Adipocyte (in vitro differentiated cells): ENCODE data around the gene BMAL2.

Source experiments
- DNase-seq: peaks from one replicate; pipeline ENCODE4 v3.0.0-alpha.2; 2015; ENCODE audit warnings: low read depth
- H3K27me3 ChIP-seq: replicated peaks from 2 replicates; pipeline ENCODE4 v1.7.0; 2013; ENCODE audit warnings: mild to moderate bottlenecking, low read length, moderate library complexity; ENCODE audit not compliant: control insufficient read depth, insufficient read depth
- H3K36me3 ChIP-seq: 2 replicates; pipeline ENCODE4 v1.7.0; 2013; ENCODE audit warnings: low read length, mild to moderate bottlenecking, moderate library complexity; ENCODE audit not compliant: control insufficient read depth, insufficient read depth, severe bottlenecking
- H3K4me1 ChIP-seq: 2 replicates; pipeline ENCODE4 v1.7.0; 2013; ENCODE audit warnings: mild to moderate bottlenecking, low read length, moderate library complexity; ENCODE audit not compliant: control insufficient read depth, insufficient read depth
- H3K4me3 ChIP-seq: 2 replicates; pipeline ENCODE4 v1.7.0; 2013; ENCODE audit warnings: mild to moderate bottlenecking, low read length, moderate library complexity
- H3K9ac ChIP-seq: 2 replicates; pipeline ENCODE4 v1.7.0; 2013; ENCODE audit warnings: mild to moderate bottlenecking, low read length, moderate library complexity
- H3K9me3 ChIP-seq: 2 replicates; pipeline ENCODE4 v1.7.0; 2013; ENCODE audit warnings: mild to moderate bottlenecking, low read length, moderate library complexity; ENCODE audit not compliant: control insufficient read depth

BMAL2 gene

GRCh38 chr12:27332714-27333402 is at the start of gene BMAL2:
TSS of gene BMAL2 (plus strand) at chr12:27332836. CDS start at chr12:27333073, 237 bp downstream.
- peak; percentile 74 for DNase-seq
- H3K4me1 ChIP-seq, result peaks cover 23% of the 10 kb centered on the region
- no peaks in the 10 kb centered on the region for H3K9me3 ChIP-seq
- H3K4me3 ChIP-seq, result peak within 1 kb of the TSS; percentile 84
- peak within 1 kb of the TSS; percentile 81 for H3K9ac ChIP-seq
- no peaks in the 10 kb centered on the region for H3K27me3 ChIP-seq
- H3K36me3 ChIP-seq, result peaks cover 3% of the 10 kb centered on the region

GRCh38 chr12:27284021-27284420 is 48.6 kb upstream of the BMAL2 start:
- no peaks in the 10 kb centered on the region for H3K27me3 ChIP-seq

GRCh38 chr12:27284751-27285150 is 47.9 kb upstream of the BMAL2 start:
- Histone ChIP-seq H3K9me3 (no peaks in the 10 kb centered on the region), H3K4me1 (peaks cover 39% of the 10 kb centered on the region), H3K9ac (peak overlapping the region; percentile 49), H3K36me3 (peaks cover 21% of the 10 kb centered on the region), H3K27me3 (no peaks in the 10 kb centered on the region), H3K4me3 (peak overlapping the region; percentile 58)
- DNase-seq, result peak; percentile 62

More at GRCh38 chr12:27284021-27284420, 48.6 kb upstream of the BMAL2 start:
- Histone ChIP-seq H3K9ac (no peak overlapping the region), H3K4me3 (no peak overlapping the region), H3K36me3 (peaks cover 21% of the 10 kb centered on the region), H3K4me1 (peaks cover 35% of the 10 kb centered on the region), H3K9me3 (no peaks in the 10 kb centered on the region)
- no peak for DNase-seq

- no peak for DNase-seq
- H3K9ac ChIP-seq, result peak overlapping the region; percentile 49
- H3K4me3 ChIP-seq, result peak overlapping the region; percentile 58
- peaks cover 32% of the 10 kb centered on the region for H3K4me1 ChIP-seq
- peaks cover 21% of the 10 kb centered on the region for H3K36me3 ChIP-seq
- no peaks in the 10 kb centered on the region for H3K27me3 ChIP-seq
- H3K9me3 ChIP-seq, result no peaks in the 10 kb centered on the region
Measured at GRCh38 chr12:27285403-27285802, 47.2 kb upstream of the BMAL2 start.

GRCh38 chr12:27289414-27289813 is 43.2 kb upstream of the BMAL2 start:
- H3K4me3 ChIP-seq, result no peak overlapping the region
- no peak overlapping the region for H3K9ac ChIP-seq
- H3K9me3 ChIP-seq, result no peaks in the 10 kb centered on the region
- peak; percentile 25 for DNase-seq
- H3K27me3 ChIP-seq, result no peaks in the 10 kb centered on the region
- peaks cover 31% of the 10 kb centered on the region for H3K4me1 ChIP-seq
- peaks cover 14% of the 10 kb centered on the region for H3K36me3 ChIP-seq

- no peaks in the 10 kb centered on the region for H3K27me3 ChIP-seq
- H3K4me3 ChIP-seq, result no peak overlapping the region
- no peak for DNase-seq
- peaks cover 21% of the 10 kb centered on the region for H3K36me3 ChIP-seq
- no peaks in the 10 kb centered on the region for H3K9me3 ChIP-seq
- H3K4me1 ChIP-seq, result peaks cover 31% of the 10 kb centered on the region
- no peak overlapping the region for H3K9ac ChIP-seq
Measured at GRCh38 chr12:27290501-27291168, 42.0 kb upstream of the BMAL2 start.

GRCh38 chr12:27291862-27292261 is 40.8 kb upstream of the BMAL2 start:
- Histone ChIP-seq H3K27me3 (no peaks in the 10 kb centered on the region), H3K4me1 (peaks cover 26% of the 10 kb centered on the region), H3K36me3 (peaks cover 30% of the 10 kb centered on the region), H3K9me3 (no peaks in the 10 kb centered on the region), H3K9ac (no peak overlapping the region), H3K4me3 (no peak overlapping the region)
- DNase-seq, result no peak

- peaks cover 26% of the 10 kb centered on the region for H3K4me1 ChIP-seq
- H3K4me3 ChIP-seq, result no peak overlapping the region
- H3K36me3 ChIP-seq, result peaks cover 37% of the 10 kb centered on the region
- H3K9ac ChIP-seq, result no peak overlapping the region
- H3K27me3 ChIP-seq, result no peaks in the 10 kb centered on the region
- no peaks in the 10 kb centered on the region for H3K9me3 ChIP-seq
- DNase-seq, result no peak
Measured at GRCh38 chr12:27292718-27293117, 39.9 kb upstream of the BMAL2 start.

- H3K4me1 ChIP-seq, result peaks cover 26% of the 10 kb centered on the region
Measured at GRCh38 chr12:27293463-27293862, 39.2 kb upstream of the BMAL2 start.

GRCh38 chr12:27296674-27297073 is 36.0 kb upstream of the BMAL2 start:
- Histone ChIP-seq H3K9me3 (peaks cover 5% of the 10 kb centered on the region), H3K36me3 (peaks cover 73% of the 10 kb centered on the region), H3K4me3 (no peak overlapping the region), H3K9ac (no peak overlapping the region), H3K27me3 (no peaks in the 10 kb centered on the region), H3K4me1 (peaks cover 24% of the 10 kb centered on the region)
- no peak for DNase-seq

More at GRCh38 chr12:27293463-27293862, 39.2 kb upstream of the BMAL2 start:
- H3K4me3 ChIP-seq, result no peak overlapping the region
- H3K36me3 ChIP-seq, result peaks cover 44% of the 10 kb centered on the region
- H3K9ac ChIP-seq, result peak overlapping the region; percentile 16
- no peaks in the 10 kb centered on the region for H3K27me3 ChIP-seq
- peak; percentile 33 for DNase-seq
- no peaks in the 10 kb centered on the region for H3K9me3 ChIP-seq

- no peak overlapping the region for H3K4me3 ChIP-seq
- H3K9ac ChIP-seq, result no peak overlapping the region
- H3K27me3 ChIP-seq, result no peaks in the 10 kb centered on the region
- H3K36me3 ChIP-seq, result peaks cover 80% of the 10 kb centered on the region
- peaks cover 24% of the 10 kb centered on the region for H3K4me1 ChIP-seq
- DNase-seq, result no peak
- peaks cover 5% of the 10 kb centered on the region for H3K9me3 ChIP-seq
Measured at GRCh38 chr12:27297566-27297965, 35.1 kb upstream of the BMAL2 start.
